ENCODE measurements around the gene IL10. TPM values are rescaled to one million over a fixed set of nuclear protein-coding genes. Genes with fewer than 3 reads are reported as not detected.
A peak's percentile ranks its signal among the peaks of the same experiment; 100 is the strongest.

The IL10 gene
- total RNA-seq (10 to 100 TPM in 1 of 2 donors, 1 to 10 TPM in 1; 2.7 to 12.6 TPM), polyA plus RNA-seq (1 to 10 TPM; 3.0 to 4.3 TPM)
- long read RNA-seq, donor 1, transcript IL10-202 (5 exons, 1,630 nt): major isoform, 9 of 16 reads
- long read RNA-seq, donor 1, partial matches to known transcripts: 1 of 16 reads
- long read RNA-seq, donor 1, other reads (novel, unspliced or antisense): 1 of 16 reads
- long read RNA-seq, donor 2: 0 reads

- peak in 1 of 2 donors; percentile 63 for DNase-seq
These were observed at the start of gene IL10 for GRCh38 chr1:206772243-206772937. IL10 (minus strand) TSS chr1:206772494; CDS start chr1:206772435, 59 bp downstream.

DNA sequence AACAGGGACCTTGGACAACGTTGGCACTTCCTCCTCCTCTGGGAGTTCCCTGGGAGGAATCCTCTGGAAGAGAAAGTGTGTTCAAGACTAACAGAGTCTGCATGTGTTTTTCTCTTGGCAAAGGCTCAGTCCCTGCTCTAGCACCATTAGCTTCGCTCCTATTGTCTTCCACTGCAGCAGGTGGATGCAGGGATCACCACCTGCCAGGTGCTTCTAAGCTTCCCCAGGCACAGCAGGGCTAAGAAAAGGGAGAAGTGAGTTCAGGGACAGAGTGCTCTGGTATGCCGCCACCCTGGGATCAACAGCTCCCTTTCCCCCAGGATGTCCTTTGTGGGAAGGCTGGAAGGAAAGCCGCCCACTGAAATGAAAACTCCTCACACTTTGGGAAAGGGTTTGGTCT is 49.2 kb upstream of the IL10 start:
- no peak for DNase-seq
- Histone ChIP-seq H3K9me3 (ENCODE audit: control insufficient read depth, low read length) (no peaks in the 10 kb centered on the region), H3K4me1 (ENCODE audit: control insufficient read depth in 1 of 2, insufficient read depth in 2 of 2, low read length in 2 of 2) (no peaks in the 10 kb centered on the region), H3K4me3 (ENCODE audit: low read length in 2 of 2) (no peak overlapping the region), H3K27ac (ENCODE audit: low read depth in 1 of 2, low read length in 2 of 2) (no peak overlapping the region), H3K36me3 (ENCODE audit: control insufficient read depth in 1 of 2, insufficient read depth in 2 of 2, low read length in 1 of 2) (no peaks in the 10 kb centered on the region), H3K27me3 (ENCODE audit: control insufficient read depth in 1 of 2, insufficient read depth in 2 of 2, low read length in 1 of 2) (no peaks in the 10 kb centered on the region)
- intact Hi-C loops (cut with DNase I): no loop called here
- WGBS, 2 donors: 69 to 72% methylated on average over 4 of the region's 4 CpGs
- ATAC-seq (ENCODE audit: low FRiP score): no peak

More at GRCh38 chr1:206772243-206772937, at the start of gene IL10:
- intact Hi-C loops (cut with DNase I): no loop called here
- Histone ChIP-seq H3K27me3 (ENCODE audit: control insufficient read depth in 1 of 2, insufficient read depth in 2 of 2, low read length in 1 of 2) (no peaks in the 10 kb centered on the region), H3K4me1 (ENCODE audit: control insufficient read depth in 1 of 2, insufficient read depth in 2 of 2, low read length in 2 of 2) (no peaks in the 10 kb centered on the region), H3K27ac (ENCODE audit: low read depth in 1 of 2, low read length in 2 of 2) (no peak within 1 kb of the TSS), H3K36me3 (ENCODE audit: control insufficient read depth in 1 of 2, insufficient read depth in 2 of 2, low read length in 1 of 2) (no peaks in the 10 kb centered on the region), H3K9me3 (ENCODE audit: control insufficient read depth, low read length) (no peaks in the 10 kb centered on the region), H3K4me3 (ENCODE audit: low read length in 2 of 2) (no peak within 1 kb of the TSS)
- no peak for ATAC-seq (ENCODE audit: low FRiP score)
- WGBS, 2 donors: 85 to 89% methylated on average over 8 of the region's 8 CpGs

GRCh38 chr1:206816390-206817287 is 44.3 kb upstream of the IL10 start:
- no peak overlapping the region for H3K27ac ChIP-seq (ENCODE audit: low read depth in 1 of 2, low read length in 2 of 2)
- ATAC-seq (ENCODE audit: low FRiP score): no peak
- no peaks in the 10 kb centered on the region for H3K36me3 ChIP-seq (ENCODE audit: control insufficient read depth in 1 of 2, insufficient read depth in 2 of 2, low read length in 1 of 2)
- 65 to 66% methylated on average over 4 of the region's 4 CpGs for WGBS, 2 donors
- H3K27me3 ChIP-seq (ENCODE audit: control insufficient read depth in 1 of 2, insufficient read depth in 2 of 2, low read length in 1 of 2): peaks cover 0 to 2% of the 10 kb centered on the region in 2 donors
- intact Hi-C loops (cut with DNase I): no loop called here
- DNase-seq: no peak
- H3K4me1 ChIP-seq (ENCODE audit: control insufficient read depth in 1 of 2, insufficient read depth in 2 of 2, low read length in 2 of 2): no peaks in the 10 kb centered on the region
- H3K9me3 ChIP-seq (ENCODE audit: control insufficient read depth, low read length): peaks cover 4% of the 10 kb centered on the region
- no peak overlapping the region for H3K4me3 ChIP-seq (ENCODE audit: low read length in 2 of 2)

- Histone ChIP-seq H3K9me3 (ENCODE audit: control insufficient read depth, low read length) (peaks cover 4% of the 10 kb centered on the region), H3K27ac (ENCODE audit: low read depth in 1 of 2, low read length in 2 of 2) (no peak overlapping the region), H3K4me3 (ENCODE audit: low read length in 2 of 2) (no peak overlapping the region), H3K27me3 (ENCODE audit: control insufficient read depth in 1 of 2, insufficient read depth in 2 of 2, low read length in 1 of 2) (peaks cover 0 to 2% of the 10 kb centered on the region in 2 donors), H3K36me3 (ENCODE audit: control insufficient read depth in 1 of 2, insufficient read depth in 2 of 2, low read length in 1 of 2) (no peaks in the 10 kb centered on the region), H3K4me1 (ENCODE audit: control insufficient read depth in 1 of 2, insufficient read depth in 2 of 2, low read length in 2 of 2) (no peaks in the 10 kb centered on the region)
- ATAC-seq (ENCODE audit: low FRiP score) (no peak), DNase-seq (no peak)
- intact Hi-C loops (cut with DNase I): no loop called here
- 21 to 25% methylated on average over 2 of the region's 2 CpGs for WGBS, 2 donors
These were observed 42.5 kb upstream of the IL10 start for GRCh38 chr1:206814716-206815341.

DNA sequence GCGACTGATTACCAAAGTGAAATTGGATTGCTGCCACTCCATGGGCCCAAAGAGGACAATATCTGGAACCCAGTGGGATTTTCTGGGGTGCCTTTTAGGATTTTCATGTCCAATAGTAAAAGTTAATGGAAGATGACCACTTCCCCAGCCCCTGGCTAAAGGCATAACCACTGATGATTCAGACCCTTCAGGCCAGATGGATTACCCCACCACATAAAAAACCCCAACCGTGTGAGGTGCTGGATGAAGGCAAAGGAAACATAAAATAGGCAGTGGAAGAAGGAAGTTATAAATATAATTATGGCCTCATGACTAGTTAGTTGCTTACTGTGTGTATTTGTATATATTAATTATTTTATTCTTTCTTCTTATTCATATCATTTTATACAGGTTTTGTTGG is 40.2 kb upstream of the IL10 start:
- Histone ChIP-seq H3K4me1 (ENCODE audit: control insufficient read depth in 1 of 2, insufficient read depth in 2 of 2, low read length in 2 of 2) (no peaks in the 10 kb centered on the region), H3K36me3 (ENCODE audit: control insufficient read depth in 1 of 2, insufficient read depth in 2 of 2, low read length in 1 of 2) (no peaks in the 10 kb centered on the region), H3K27me3 (ENCODE audit: control insufficient read depth in 1 of 2, insufficient read depth in 2 of 2, low read length in 1 of 2) (peaks cover 0 to 2% of the 10 kb centered on the region in 2 donors), H3K9me3 (ENCODE audit: control insufficient read depth, low read length) (peaks cover 4% of the 10 kb centered on the region), H3K4me3 (ENCODE audit: low read length in 2 of 2) (no peak overlapping the region), H3K27ac (ENCODE audit: low read depth in 1 of 2, low read length in 2 of 2) (no peak overlapping the region)
- no peak for DNase-seq
- intact Hi-C loops (cut with DNase I): no loop called here
- ATAC-seq (ENCODE audit: low FRiP score): no peak
- 83 to 84% methylated on average over 2 of the region's 2 CpGs for WGBS, 2 donors

GRCh38 chr1:206809504-206810084 is 37.3 kb upstream of the IL10 start:
- DNase-seq: no peak
- H3K4me3 ChIP-seq (ENCODE audit: low read length in 2 of 2): no peak overlapping the region
- H3K36me3 ChIP-seq (ENCODE audit: control insufficient read depth in 1 of 2, insufficient read depth in 2 of 2, low read length in 1 of 2): no peaks in the 10 kb centered on the region
- H3K27ac ChIP-seq (ENCODE audit: low read depth in 1 of 2, low read length in 2 of 2): no peak overlapping the region
- peaks cover 4% of the 10 kb centered on the region for H3K9me3 ChIP-seq (ENCODE audit: control insufficient read depth, low read length)
- peaks cover 0 to 2% of the 10 kb centered on the region in 2 donors for H3K27me3 ChIP-seq (ENCODE audit: control insufficient read depth in 1 of 2, insufficient read depth in 2 of 2, low read length in 1 of 2)
- intact Hi-C loops (cut with DNase I): loop anchor here in 1 of 2 donors (5.0 kb wide), 1 partner anchor 177 kb away; no protein-coding TSS in a partner anchor
- WGBS, 2 donors: 76 to 79% methylated on average over 4 of the region's 4 CpGs
- H3K4me1 ChIP-seq (ENCODE audit: control insufficient read depth in 1 of 2, insufficient read depth in 2 of 2, low read length in 2 of 2): no peaks in the 10 kb centered on the region
- no peak for ATAC-seq (ENCODE audit: low FRiP score)

- Histone ChIP-seq H3K9me3 (ENCODE audit: control insufficient read depth, low read length) (peaks cover 4% of the 10 kb centered on the region), H3K4me3 (ENCODE audit: low read length in 2 of 2) (no peak overlapping the region), H3K27ac (ENCODE audit: low read depth in 1 of 2, low read length in 2 of 2) (no peak overlapping the region), H3K36me3 (ENCODE audit: control insufficient read depth in 1 of 2, insufficient read depth in 2 of 2, low read length in 1 of 2) (no peaks in the 10 kb centered on the region), H3K4me1 (ENCODE audit: control insufficient read depth in 1 of 2, insufficient read depth in 2 of 2, low read length in 2 of 2) (no peaks in the 10 kb centered on the region), H3K27me3 (ENCODE audit: control insufficient read depth in 1 of 2, insufficient read depth in 2 of 2, low read length in 1 of 2) (peaks cover 0 to 2% of the 10 kb centered on the region in 2 donors)
- DNase-seq (no peak), ATAC-seq (ENCODE audit: low FRiP score) (no peak)
- WGBS, 2 donors: 52 to 63% methylated on average over 2 of the region's 2 CpGs
- intact Hi-C loops (cut with DNase I): loop anchor here in 1 of 2 donors (5.0 kb wide), 1 partner anchor 176 kb away; no protein-coding TSS in a partner anchor
These were observed 36.3 kb upstream of the IL10 start for GRCh38 chr1:206808615-206809014.

- Histone ChIP-seq H3K27ac (ENCODE audit: low read depth in 1 of 2, low read length in 2 of 2) (no peak overlapping the region), H3K9me3 (ENCODE audit: control insufficient read depth, low read length) (no peaks in the 10 kb centered on the region), H3K4me3 (ENCODE audit: low read length in 2 of 2) (no peak overlapping the region), H3K4me1 (ENCODE audit: control insufficient read depth in 1 of 2, insufficient read depth in 2 of 2, low read length in 2 of 2) (no peaks in the 10 kb centered on the region), H3K36me3 (ENCODE audit: control insufficient read depth in 1 of 2, insufficient read depth in 2 of 2, low read length in 1 of 2) (no peaks in the 10 kb centered on the region), H3K27me3 (ENCODE audit: control insufficient read depth in 1 of 2, insufficient read depth in 2 of 2, low read length in 1 of 2) (no peaks in the 10 kb centered on the region)
- DNase-seq (no peak), ATAC-seq (ENCODE audit: low FRiP score) (no peak)
- intact Hi-C loops (cut with DNase I): loop anchor here in 1 of 2 donors (5.0 kb wide), 1 partner anchor 173 kb away; no protein-coding TSS in a partner anchor
- 49 to 55% methylated on average over 1 of the region's 1 CpG for WGBS, 2 donors
These were observed 33.1 kb upstream of the IL10 start for GRCh38 chr1:206805357-206805756.
